ENCODE measurements around the gene ACOT11.
A peak's percentile ranks its signal among the peaks of the same experiment; 100 is the strongest.

The ACOT11 gene

GRCh38 chr1:54538538-54538937 lies 9.5 kb upstream of the ACOT11 start:
- DNase-seq = no peak

DNA sequence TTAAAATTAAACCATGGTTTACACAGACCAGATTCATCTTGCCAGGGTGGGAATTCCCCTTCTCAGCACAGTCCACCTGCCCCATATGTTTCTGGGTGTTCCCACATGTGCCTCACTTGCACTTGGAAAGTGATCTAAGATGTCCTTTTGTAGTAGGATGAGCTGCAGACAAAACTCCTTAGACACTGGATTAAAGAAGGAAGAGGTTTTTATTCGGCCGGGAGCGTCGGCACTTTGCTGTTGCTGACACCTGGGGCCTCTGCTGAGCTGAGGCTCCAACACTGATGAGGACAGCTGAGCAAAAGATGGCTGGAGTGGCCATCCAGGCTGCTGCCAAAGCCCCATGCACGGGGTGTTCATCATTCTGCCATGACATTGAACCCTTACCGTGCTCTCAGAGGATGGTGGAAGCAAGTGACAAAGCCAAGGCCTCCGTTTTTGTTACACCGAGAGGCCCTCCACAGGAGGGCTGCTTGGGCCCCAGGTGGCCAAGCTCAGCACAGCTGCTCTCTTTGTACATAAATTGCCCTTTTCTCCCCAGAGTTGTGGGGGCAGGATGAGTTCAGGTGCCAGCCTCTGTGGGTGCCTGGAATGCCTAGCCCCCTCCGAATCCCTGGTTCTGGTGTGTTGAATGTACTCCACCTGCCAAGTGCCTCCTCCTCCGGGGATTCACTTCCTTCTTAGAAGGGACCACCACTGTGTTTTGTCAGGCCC lies 7.3 kb upstream of the ACOT11 start:
- DNase-seq = peak; percentile 25

GRCh38 chr1:54542120-54542961 lies 5.7 kb upstream of the ACOT11 start:
- peak; percentile 53 for DNase-seq

GRCh38 chr1:54542962-54543539 lies 5.0 kb upstream of the ACOT11 start:
- no peak for DNase-seq

- DNase-seq = no peak
Measured at GRCh38 chr1:54543729-54544496, 4.1 kb upstream of the ACOT11 start.

DNA sequence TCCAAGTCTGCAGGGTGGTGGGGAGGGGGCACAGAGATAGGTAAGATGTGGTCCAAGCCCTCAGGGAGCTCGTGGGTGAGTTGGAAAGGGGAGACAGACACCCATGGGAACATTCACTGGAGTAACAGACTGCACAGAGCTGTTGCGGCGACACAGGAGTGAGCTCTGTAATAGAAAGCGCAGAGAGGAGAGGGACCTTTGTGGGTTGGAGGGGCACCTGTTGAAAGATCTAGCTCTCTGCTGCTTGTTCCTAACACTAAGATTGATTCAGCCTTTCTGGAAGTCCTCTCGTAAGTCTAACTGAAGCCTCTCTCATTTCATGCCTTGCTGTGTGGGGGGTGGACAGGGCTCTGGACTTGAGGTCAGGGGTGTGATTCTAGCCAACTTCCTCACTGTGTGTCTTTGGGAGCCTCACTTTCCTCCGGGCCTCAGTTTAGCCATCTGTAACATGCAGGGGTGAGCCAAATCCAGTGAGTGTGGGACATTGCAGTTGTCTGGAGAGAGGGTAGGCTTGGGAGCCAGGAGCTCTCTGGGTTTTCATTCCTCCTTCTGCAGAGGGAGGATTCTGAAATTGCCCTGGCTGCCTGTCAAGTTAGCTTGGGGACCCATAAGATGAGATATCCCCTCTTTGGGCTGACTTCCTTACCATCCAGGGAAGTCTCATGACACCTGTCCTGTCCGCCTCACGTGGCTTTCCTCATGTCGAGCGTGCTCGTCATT lies 2.0 kb upstream of the ACOT11 start:
- DNase-seq = no peak

DNA sequence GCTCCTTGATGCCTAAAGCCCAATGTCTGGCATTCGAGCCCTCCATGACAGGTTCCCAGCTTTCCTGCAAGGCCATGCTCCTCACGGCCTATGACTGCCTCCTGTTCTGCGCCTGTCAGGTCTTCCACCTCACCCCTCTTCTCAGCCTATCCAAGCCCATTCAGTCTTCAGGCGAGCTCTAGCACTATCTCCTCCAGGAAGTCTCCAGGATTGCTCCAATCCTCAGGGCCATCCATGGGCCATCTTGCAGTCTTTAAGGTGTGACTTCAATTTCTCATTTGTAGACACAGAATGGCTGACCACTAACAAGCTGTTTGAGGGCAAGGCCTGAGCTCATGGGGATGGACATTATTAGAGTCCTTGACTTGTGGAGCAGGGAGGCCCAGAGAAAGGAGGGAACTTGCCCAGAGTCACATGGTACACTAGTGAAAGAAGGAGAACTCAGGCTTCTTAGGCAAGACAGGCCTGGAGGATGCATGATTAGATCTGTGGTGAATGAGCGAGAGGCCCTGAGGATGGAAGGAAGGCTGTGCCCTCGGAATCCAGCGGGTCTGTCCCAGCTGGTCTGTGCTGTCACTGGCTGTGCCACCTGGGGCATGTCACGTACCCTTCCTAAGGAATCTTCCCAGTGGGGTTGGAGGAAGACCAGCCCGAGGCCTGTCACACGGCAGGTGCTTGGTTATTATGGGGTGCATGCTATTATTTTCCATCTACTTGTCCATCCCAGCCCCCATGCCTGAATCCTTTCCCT lies 1.2 kb upstream of the ACOT11 start:
- DNase-seq = no peak

GRCh38 chr1:54548389-54549044 lies 489 bp downstream of the ACOT11 start:
- DNase-seq = no peak

DNA sequence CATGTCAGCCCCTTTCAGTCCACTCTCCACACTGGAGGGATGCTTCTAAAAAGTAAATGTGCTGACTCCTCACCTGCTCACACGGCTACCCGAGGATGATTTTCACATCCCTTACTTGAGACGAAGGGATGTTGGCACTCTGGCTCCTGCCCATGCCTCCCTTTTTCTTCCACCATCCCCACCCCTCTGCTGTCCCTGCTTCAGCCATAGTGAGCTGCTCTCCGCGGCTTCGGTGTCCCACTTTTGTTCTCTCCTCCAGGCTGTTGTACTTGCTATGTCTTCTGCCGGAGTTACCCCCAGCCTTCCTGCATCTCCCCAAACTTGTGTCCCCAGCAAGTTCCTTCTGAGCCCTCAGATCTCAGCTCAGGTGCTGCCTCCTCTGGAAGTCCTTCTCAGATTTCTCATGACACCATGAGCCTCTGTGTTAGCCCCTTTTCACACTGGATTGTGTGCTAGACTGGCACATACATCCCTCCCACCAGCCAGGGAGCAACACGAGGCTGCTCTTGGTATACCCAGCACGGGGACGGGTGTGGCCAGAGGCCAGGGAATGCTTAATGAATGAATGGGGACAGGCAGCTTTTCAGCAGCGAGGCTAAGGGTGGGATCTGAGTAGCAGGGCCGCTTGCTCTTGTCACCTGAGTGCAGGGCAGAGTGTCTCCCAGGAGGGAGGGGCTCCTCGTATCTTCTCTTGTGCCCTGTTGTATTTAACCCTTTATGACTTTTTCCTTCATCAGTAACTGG lies 1.3 kb downstream of the ACOT11 start:
- DNase-seq = peak; percentile 20

DNA sequence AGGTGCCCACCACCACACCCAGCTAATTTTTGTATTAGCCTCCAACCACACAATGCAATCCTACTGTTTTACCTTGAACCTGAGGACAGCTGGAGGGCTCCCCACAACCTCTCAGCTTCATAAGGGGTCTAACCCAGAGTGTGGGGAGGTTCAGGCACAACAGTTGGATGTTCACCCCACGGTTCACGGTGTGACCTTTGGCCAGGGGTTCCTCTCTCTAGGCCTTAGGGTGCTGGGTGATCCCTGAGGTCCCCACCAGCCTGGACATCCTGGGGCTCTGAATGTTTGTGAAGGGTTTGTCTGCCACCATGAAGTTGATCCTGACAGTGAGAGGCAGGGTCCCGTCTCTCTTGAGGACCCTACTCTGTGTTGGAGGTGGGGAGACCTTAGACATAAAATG lies 3.9 kb downstream of the ACOT11 start:
- no peak for DNase-seq

GRCh38 chr1:54553602-54554313 lies 5.7 kb downstream of the ACOT11 start:
- no peak for DNase-seq

GRCh38 chr1:54556110-54556509 lies 8.1 kb downstream of the ACOT11 start:
- DNase-seq = no peak

- DNase-seq = no peak
Measured at GRCh38 chr1:54557671-54558355, 9.8 kb downstream of the ACOT11 start.

GRCh38 chr1:54558434-54559030 lies 10.5 kb downstream of the ACOT11 start:
- peak; percentile 26 for DNase-seq

GRCh38 chr1:54559111-54559548 lies 11.1 kb downstream of the ACOT11 start:
- DNase-seq = peak; percentile 27

- peak; percentile 73 for DNase-seq
Measured at GRCh38 chr1:54559771-54560231, 11.8 kb downstream of the ACOT11 start.

- no peak for DNase-seq
Measured at GRCh38 chr1:54564312-54565112, 16.5 kb downstream of the ACOT11 start.

DNA sequence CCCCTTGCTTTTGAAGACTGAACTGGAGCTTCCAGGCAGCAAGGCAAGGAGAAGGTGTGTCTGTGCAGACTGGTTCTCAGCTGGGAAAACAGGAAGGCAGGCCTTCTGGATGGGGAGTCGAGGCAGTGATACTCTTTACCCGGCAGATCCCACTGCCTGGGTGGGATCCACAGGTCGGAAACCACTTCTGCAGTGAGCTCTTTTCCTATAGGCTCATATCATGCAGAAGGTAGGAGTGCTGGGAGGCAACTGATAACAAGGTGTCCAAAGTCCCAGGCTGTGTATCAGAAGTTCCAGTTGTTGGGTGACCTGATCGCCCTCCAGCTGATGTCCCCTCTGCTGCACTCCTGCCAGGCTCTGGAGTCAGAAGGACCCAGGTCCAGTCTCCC lies 17.1 kb downstream of the ACOT11 start:
- DNase-seq = no peak
